Measurements from ENCODE around the gene ADORA2A.

The ADORA2A gene

GRCh38 chr22:24414523-24414922 is 12.9 kb upstream of the ADORA2A start:
- Histone ChIP-seq H3K9ac (ENCODE audit: low read length) (no peak overlapping the region), H3K36me3 (ENCODE audit: low read length) (no peaks in the 10 kb centered on the region)

GRCh38 chr22:24414984-24415945 is 12.1 kb upstream of the ADORA2A start:
- Histone ChIP-seq H3K9me3 (ENCODE audit: insufficient read depth, low read length) (no peaks in the 10 kb centered on the region), H3K36me3 (ENCODE audit: low read length) (no peaks in the 10 kb centered on the region), H2AFZ (ENCODE audit: low read depth, low read length, severe bottlenecking) (no peak overlapping the region), H3K27ac (ENCODE audit: low read depth, low read length) (no peak overlapping the region), H3F3A (ENCODE audit: insufficient read depth) (no peaks in the 10 kb centered on the region), H3K9ac (ENCODE audit: low read length) (no peak overlapping the region), H3K9me2 (replicated peaks; ENCODE audit: insufficient read depth, low read length) (no peaks in the 10 kb centered on the region), H3K4me3 (ENCODE audit: insufficient read depth, low read length, poor library complexity, severe bottlenecking) (no peak overlapping the region), H3K79me2 (ENCODE audit: insufficient read depth, low read length) (no peaks in the 10 kb centered on the region), H3K4me2 (ENCODE audit: low read depth, low read length, poor library complexity, severe bottlenecking) (no peak overlapping the region), H4K20me1 (ENCODE audit: low read depth, low read length) (no peaks in the 10 kb centered on the region), H3K27me3 (ENCODE audit: low read length) (no peaks in the 10 kb centered on the region)
- no peak for TF ChIP-seq EZH2phosphoT487 (conservative IDR thresholded peaks at IDR 0.05; ENCODE audit: low read length)
- TF ChIP-seq CTCF (IDR thresholded peaks at IDR 0.05; ENCODE audit: insufficient read depth, low read length, poor library complexity, severe bottlenecking): no peak

More at GRCh38 chr22:24414523-24414922, 12.9 kb upstream of the ADORA2A start:
- Histone ChIP-seq H3K9me3 (ENCODE audit: insufficient read depth, low read length) (no peaks in the 10 kb centered on the region), H3K79me2 (ENCODE audit: insufficient read depth, low read length) (no peaks in the 10 kb centered on the region), H3F3A (ENCODE audit: insufficient read depth) (no peaks in the 10 kb centered on the region), H3K4me3 (ENCODE audit: insufficient read depth, low read length, poor library complexity, severe bottlenecking) (no peak overlapping the region), H4K20me1 (ENCODE audit: low read depth, low read length) (no peaks in the 10 kb centered on the region), H2AFZ (ENCODE audit: low read depth, low read length, severe bottlenecking) (no peak overlapping the region), H3K4me2 (ENCODE audit: low read depth, low read length, poor library complexity, severe bottlenecking) (no peak overlapping the region), H3K9me2 (replicated peaks; ENCODE audit: insufficient read depth, low read length) (no peaks in the 10 kb centered on the region), H3K27me3 (ENCODE audit: low read length) (no peaks in the 10 kb centered on the region), H3K27ac (ENCODE audit: low read depth, low read length) (no peak overlapping the region)
- no peak for TF ChIP-seq EZH2phosphoT487 (conservative IDR thresholded peaks at IDR 0.05; ENCODE audit: low read length)
- TF ChIP-seq CTCF (IDR thresholded peaks at IDR 0.05; ENCODE audit: insufficient read depth, low read length, poor library complexity, severe bottlenecking): no peak

- no peak overlapping the region for H3K4me3 ChIP-seq (ENCODE audit: insufficient read depth, low read length, poor library complexity, severe bottlenecking)
- H3K36me3 ChIP-seq (ENCODE audit: low read length): no peaks in the 10 kb centered on the region
- H3K9ac ChIP-seq (ENCODE audit: low read length): no peak overlapping the region
- no peaks in the 10 kb centered on the region for H3K79me2 ChIP-seq (ENCODE audit: insufficient read depth, low read length)
- H2AFZ ChIP-seq (ENCODE audit: low read depth, low read length, severe bottlenecking): no peak overlapping the region
- no peaks in the 10 kb centered on the region for H3K9me3 ChIP-seq (ENCODE audit: insufficient read depth, low read length)
- no peaks in the 10 kb centered on the region for H3K27me3 ChIP-seq (ENCODE audit: low read length)
- no peak overlapping the region for H3K4me2 ChIP-seq (ENCODE audit: low read depth, low read length, poor library complexity, severe bottlenecking)
- no peaks in the 10 kb centered on the region for H3F3A ChIP-seq (ENCODE audit: insufficient read depth)
- no peaks in the 10 kb centered on the region for H4K20me1 ChIP-seq (ENCODE audit: low read depth, low read length)
- no peak overlapping the region for H3K27ac ChIP-seq (ENCODE audit: low read depth, low read length)
- TF ChIP-seq CTCF (IDR thresholded peaks at IDR 0.05; ENCODE audit: insufficient read depth, low read length, poor library complexity, severe bottlenecking) (no peak), EZH2phosphoT487 (conservative IDR thresholded peaks at IDR 0.05; ENCODE audit: low read length) (no peak)
- no peaks in the 10 kb centered on the region for H3K9me2 ChIP-seq (replicated peaks; ENCODE audit: insufficient read depth, low read length)
Measured at GRCh38 chr22:24416095-24416494, 11.3 kb upstream of the ADORA2A start.
